Measurements from ENCODE around the gene MAP7.

The MAP7 gene

DNA sequence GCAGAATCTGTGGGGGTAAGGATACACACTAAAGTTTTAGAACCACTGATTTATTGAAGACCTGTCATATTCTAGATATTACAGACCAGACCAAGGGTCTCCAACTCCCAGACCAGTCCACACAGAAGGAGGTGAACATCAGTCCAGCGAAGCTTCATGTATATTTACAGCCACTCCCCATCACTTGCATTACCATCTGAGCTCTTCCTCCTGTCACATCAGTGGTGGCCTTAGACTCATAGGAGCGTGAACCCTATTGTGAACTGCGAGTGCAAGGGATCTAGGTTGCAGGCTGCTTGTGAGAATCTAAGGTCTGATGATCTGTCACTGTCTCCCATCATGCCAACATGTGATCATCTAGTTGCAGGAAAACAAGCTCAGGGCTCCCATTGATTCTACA is 255.6 kb downstream of the MAP7 start:
- no peak for TF ChIP-seq ZFX (IDR thresholded peaks at IDR 0.05)
- TF ChIP-seq, protein P1, sequence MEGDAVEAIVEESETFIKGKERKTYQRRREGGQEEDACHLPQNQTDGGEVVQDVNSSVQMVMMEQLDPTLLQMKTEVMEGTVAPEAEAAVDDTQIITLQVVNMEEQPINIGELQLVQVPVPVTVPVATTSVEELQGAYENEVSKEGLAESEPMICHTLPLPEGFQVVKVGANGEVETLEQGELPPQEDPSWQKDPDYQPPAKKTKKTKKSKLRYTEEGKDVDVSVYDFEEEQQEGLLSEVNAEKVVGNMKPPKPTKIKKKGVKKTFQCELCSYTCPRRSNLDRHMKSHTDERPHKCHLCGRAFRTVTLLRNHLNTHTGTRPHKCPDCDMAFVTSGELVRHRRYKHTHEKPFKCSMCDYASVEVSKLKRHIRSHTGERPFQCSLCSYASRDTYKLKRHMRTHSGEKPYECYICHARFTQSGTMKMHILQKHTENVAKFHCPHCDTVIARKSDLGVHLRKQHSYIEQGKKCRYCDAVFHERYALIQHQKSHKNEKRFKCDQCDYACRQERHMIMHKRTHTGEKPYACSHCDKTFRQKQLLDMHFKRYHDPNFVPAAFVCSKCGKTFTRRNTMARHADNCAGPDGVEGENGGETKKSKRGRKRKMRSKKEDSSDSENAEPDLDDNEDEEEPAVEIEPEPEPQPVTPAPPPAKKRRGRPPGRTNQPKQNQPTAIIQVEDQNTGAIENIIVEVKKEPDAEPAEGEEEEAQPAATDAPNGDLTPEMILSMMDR (conservative IDR thresholded peaks at IDR 0.05) = no peak
- H3K27ac ChIP-seq = no peak overlapping the region
